Measurements from ENCODE around the gene VWC2. TPM values are rescaled to one million over a fixed set of nuclear protein-coding genes. Genes with fewer than 3 reads are reported as not detected.

The VWC2 gene
- total and polyA plus RNA-seq, 5 donors from 2014 or later: not detected

GRCh38 chr7:49803812-49804211 lies 30.4 kb downstream of the VWC2 start:
- Mint-ChIP-seq H3K4me3 (no peak overlapping the region), H3K4me1 (no peaks in the 10 kb centered on the region), H3K27me3 (no peaks in the 10 kb centered on the region), H3K9me3 (peaks cover 0 to 4% (median 0%) of the 10 kb centered on the region in 7 donors), H3K27ac (no peak overlapping the region), H3K36me3 (no peaks in the 10 kb centered on the region)
- no peaks in the 10 kb centered on the region for H3K36me3 ChIP-seq (ENCODE audit: control insufficient read depth, insufficient read depth, low read length)
- no peak for DNase-seq
- no peaks in the 10 kb centered on the region for H3K27me3 ChIP-seq (ENCODE audit: control insufficient read depth, insufficient read depth, low read length)
- no peak for ATAC-seq (ENCODE audit: low read depth in 2 of 2)
- H3K4me3 ChIP-seq (ENCODE audit: low read depth, low read length): no peak overlapping the region
- H3K4me1 ChIP-seq (ENCODE audit: control insufficient read depth, insufficient read depth, low read length, poor library complexity, severe bottlenecking): no peaks in the 10 kb centered on the region
- no peak overlapping the region for H3K27ac ChIP-seq (ENCODE audit: insufficient read depth, low read length, poor library complexity, severe bottlenecking)
- no peaks in the 10 kb centered on the region for H3K9me3 ChIP-seq (ENCODE audit: control insufficient read depth in 2 of 2, low read length in 2 of 2)

DNA sequence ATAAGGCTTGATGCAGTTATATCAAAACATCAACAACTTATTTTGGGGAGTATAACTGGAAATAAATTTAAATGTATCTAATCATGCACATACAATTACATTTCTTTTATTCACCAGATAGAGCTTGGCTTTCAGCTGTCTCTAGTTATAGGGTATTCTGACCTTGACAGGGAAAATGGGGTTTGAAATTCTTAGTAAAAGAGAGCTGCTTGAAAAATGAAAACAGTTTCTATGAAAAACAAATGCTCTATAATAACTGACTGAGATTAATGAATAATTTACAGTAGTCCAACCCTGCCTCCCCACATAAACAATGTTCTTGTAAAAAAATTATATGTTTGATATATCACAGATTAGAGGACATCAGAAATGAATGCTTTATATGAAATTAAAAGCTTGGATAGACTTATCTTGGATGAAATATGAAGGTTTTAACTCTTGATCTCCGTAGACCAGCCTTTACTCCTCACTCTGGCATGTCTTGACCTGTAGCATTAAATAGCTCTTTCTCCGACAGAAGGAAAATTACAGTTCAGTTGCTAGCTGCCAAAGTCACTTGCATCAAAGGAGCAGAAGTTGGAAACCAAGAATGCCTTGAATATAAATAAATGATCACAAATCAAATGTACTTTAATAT lies 32.1 kb downstream of the VWC2 start:
- Mint-ChIP-seq H3K4me3 (no peak overlapping the region), H3K36me3 (no peaks in the 10 kb centered on the region), H3K27ac (no peak overlapping the region), H3K9me3 (peaks cover 0 to 4% (median 0%) of the 10 kb centered on the region in 7 donors), H3K4me1 (no peaks in the 10 kb centered on the region), H3K27me3 (no peaks in the 10 kb centered on the region)
- Histone ChIP-seq H3K27me3 (ENCODE audit: control insufficient read depth, insufficient read depth, low read length) (no peaks in the 10 kb centered on the region), H3K36me3 (ENCODE audit: control insufficient read depth, insufficient read depth, low read length) (no peaks in the 10 kb centered on the region), H3K4me3 (ENCODE audit: low read depth, low read length) (no peak overlapping the region), H3K4me1 (ENCODE audit: control insufficient read depth, insufficient read depth, low read length, poor library complexity, severe bottlenecking) (no peaks in the 10 kb centered on the region), H3K27ac (ENCODE audit: insufficient read depth, low read length, poor library complexity, severe bottlenecking) (no peak overlapping the region), H3K9me3 (ENCODE audit: control insufficient read depth in 2 of 2, low read length in 2 of 2) (no peaks in the 10 kb centered on the region)
- no peak for ATAC-seq (ENCODE audit: low read depth in 2 of 2)
- no peak for DNase-seq

DNA sequence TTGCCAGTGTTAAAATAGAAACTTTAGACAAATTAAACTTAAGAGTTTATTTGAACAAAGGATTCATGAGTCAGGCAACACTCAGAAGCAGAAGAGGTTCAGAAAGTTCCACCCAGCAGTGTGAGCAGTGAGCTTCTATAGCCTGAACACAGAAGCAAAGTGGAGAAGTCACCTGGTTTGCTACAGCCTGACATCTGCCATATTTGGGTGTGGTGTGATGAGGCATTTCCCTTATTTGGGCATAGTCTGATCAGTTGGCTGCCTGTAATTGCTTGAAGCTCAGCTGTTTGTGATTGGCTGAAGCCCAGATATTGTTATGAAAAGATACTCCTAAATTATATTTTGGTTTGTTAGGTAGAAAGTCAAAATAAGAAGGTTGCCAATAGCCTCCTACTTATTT lies 39.1 kb downstream of the VWC2 start:
- DNase-seq (no peak), ATAC-seq (ENCODE audit: low read depth in 2 of 2) (no peak)
- Histone ChIP-seq H3K36me3 (ENCODE audit: control insufficient read depth, insufficient read depth, low read length) (no peaks in the 10 kb centered on the region), H3K9me3 (ENCODE audit: control insufficient read depth in 2 of 2, low read length in 2 of 2) (no peaks in the 10 kb centered on the region), H3K27ac (ENCODE audit: insufficient read depth, low read length, poor library complexity, severe bottlenecking) (no peak overlapping the region), H3K27me3 (ENCODE audit: control insufficient read depth, insufficient read depth, low read length) (no peaks in the 10 kb centered on the region), H3K4me3 (ENCODE audit: low read depth, low read length) (no peak overlapping the region), H3K4me1 (ENCODE audit: control insufficient read depth, insufficient read depth, low read length, poor library complexity, severe bottlenecking) (no peaks in the 10 kb centered on the region)
- no peaks in the 10 kb centered on the region for H3K36me3 Mint-ChIP-seq
- H3K4me3 Mint-ChIP-seq: no peak overlapping the region
- no peak overlapping the region for H3K27ac Mint-ChIP-seq
- no peaks in the 10 kb centered on the region for H3K27me3 Mint-ChIP-seq
- H3K9me3 Mint-ChIP-seq: peaks cover 0 to 1% (median 0%) of the 10 kb centered on the region in 7 donors
- no peaks in the 10 kb centered on the region for H3K4me1 Mint-ChIP-seq

DNA sequence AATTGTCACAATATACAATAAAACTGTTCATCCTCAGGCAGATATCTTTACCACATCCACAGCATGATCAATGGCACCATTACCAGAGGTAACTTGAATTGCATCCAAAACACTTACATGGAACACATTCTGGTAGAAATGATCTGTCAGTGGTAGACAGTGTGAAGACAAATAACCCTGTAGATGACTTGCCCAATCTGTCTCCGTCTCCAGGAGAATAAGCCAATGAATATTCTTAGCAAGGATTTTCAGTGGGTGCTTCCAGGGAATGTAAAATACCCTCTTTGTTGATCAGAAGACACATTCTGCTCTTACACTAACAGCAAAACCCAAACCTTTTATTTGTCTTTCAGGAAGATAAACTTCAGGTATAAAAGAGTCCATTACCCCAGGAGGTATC lies 43.8 kb downstream of the VWC2 start:
- DNase-seq (no peak), ATAC-seq (ENCODE audit: low read depth in 2 of 2) (no peak)
- H3K4me1 Mint-ChIP-seq: no peaks in the 10 kb centered on the region
- H3K36me3 Mint-ChIP-seq: no peaks in the 10 kb centered on the region
- Histone ChIP-seq H3K27me3 (ENCODE audit: control insufficient read depth, insufficient read depth, low read length) (no peaks in the 10 kb centered on the region), H3K9me3 (ENCODE audit: control insufficient read depth in 2 of 2, low read length in 2 of 2) (no peaks in the 10 kb centered on the region), H3K27ac (ENCODE audit: insufficient read depth, low read length, poor library complexity, severe bottlenecking) (no peak overlapping the region), H3K4me3 (ENCODE audit: low read depth, low read length) (no peak overlapping the region), H3K36me3 (ENCODE audit: control insufficient read depth, insufficient read depth, low read length) (no peaks in the 10 kb centered on the region), H3K4me1 (ENCODE audit: control insufficient read depth, insufficient read depth, low read length, poor library complexity, severe bottlenecking) (no peaks in the 10 kb centered on the region)
- H3K9me3 Mint-ChIP-seq: peaks cover 0 to 1% (median 0%) of the 10 kb centered on the region in 7 donors
- H3K27ac Mint-ChIP-seq: no peak overlapping the region
- H3K4me3 Mint-ChIP-seq: no peak overlapping the region
- H3K27me3 Mint-ChIP-seq: no peaks in the 10 kb centered on the region

DNA sequence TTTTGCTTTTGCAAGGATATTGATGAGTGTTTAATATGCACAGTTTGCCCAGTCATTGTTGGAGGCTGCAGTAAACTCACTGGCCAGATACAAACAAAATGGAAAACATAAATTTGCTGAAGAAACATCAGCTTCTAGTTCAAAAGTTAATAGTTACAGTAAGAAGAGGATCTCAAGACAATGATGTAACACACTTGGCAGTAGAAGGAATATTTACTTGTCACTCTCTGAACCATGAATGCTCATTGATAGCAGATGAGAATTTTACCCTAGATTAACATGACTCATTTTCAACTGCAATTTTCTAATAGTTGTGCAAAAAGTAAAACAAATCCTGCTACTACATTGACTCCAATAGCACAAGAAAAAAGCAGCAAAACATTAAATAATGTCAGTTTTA lies 47.7 kb downstream of the VWC2 start:
- Histone ChIP-seq H3K9me3 (ENCODE audit: control insufficient read depth in 2 of 2, low read length in 2 of 2) (no peaks in the 10 kb centered on the region), H3K4me1 (ENCODE audit: control insufficient read depth, insufficient read depth, low read length, poor library complexity, severe bottlenecking) (no peaks in the 10 kb centered on the region), H3K27me3 (ENCODE audit: control insufficient read depth, insufficient read depth, low read length) (no peaks in the 10 kb centered on the region), H3K27ac (ENCODE audit: insufficient read depth, low read length, poor library complexity, severe bottlenecking) (no peak overlapping the region), H3K36me3 (ENCODE audit: control insufficient read depth, insufficient read depth, low read length) (no peaks in the 10 kb centered on the region), H3K4me3 (ENCODE audit: low read depth, low read length) (no peak overlapping the region)
- H3K27me3 Mint-ChIP-seq: peaks cover 4% of the 10 kb centered on the region
- no peak for ATAC-seq (ENCODE audit: low read depth in 2 of 2)
- H3K4me1 Mint-ChIP-seq: no peaks in the 10 kb centered on the region
- H3K36me3 Mint-ChIP-seq: no peaks in the 10 kb centered on the region
- peaks cover 0 to 3% (median 0%) of the 10 kb centered on the region in 7 donors for H3K9me3 Mint-ChIP-seq
- DNase-seq: no peak
- no peak overlapping the region for H3K27ac Mint-ChIP-seq
- no peak overlapping the region for H3K4me3 Mint-ChIP-seq

DNA sequence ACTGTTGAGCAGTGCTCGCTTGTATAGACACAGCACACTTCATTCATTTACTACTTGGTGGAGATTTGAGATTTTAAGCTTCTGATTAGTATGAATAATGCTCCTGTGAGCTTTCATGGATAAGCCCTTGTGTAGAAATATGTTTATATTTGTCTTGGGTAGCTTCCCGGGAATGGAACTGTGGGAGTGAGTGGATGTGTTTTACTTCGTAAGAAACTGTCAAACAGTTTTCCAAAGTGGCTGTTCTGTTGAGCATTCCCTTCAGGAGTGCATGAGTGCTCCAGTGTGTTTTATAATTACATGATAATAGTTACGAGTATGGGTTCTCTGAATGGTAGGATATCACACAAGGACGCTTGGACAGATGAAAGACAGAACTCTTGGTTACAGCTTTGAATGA lies 49.4 kb downstream of the VWC2 start:
- H3K27ac Mint-ChIP-seq: no peak overlapping the region
- H3K27me3 Mint-ChIP-seq: peaks cover 4% of the 10 kb centered on the region
- no peaks in the 10 kb centered on the region for H3K36me3 Mint-ChIP-seq
- Histone ChIP-seq H3K9me3 (ENCODE audit: control insufficient read depth in 2 of 2, low read length in 2 of 2) (no peaks in the 10 kb centered on the region), H3K36me3 (ENCODE audit: control insufficient read depth, insufficient read depth, low read length) (no peaks in the 10 kb centered on the region), H3K27me3 (ENCODE audit: control insufficient read depth, insufficient read depth, low read length) (no peaks in the 10 kb centered on the region), H3K4me3 (ENCODE audit: low read depth, low read length) (no peak overlapping the region), H3K27ac (ENCODE audit: insufficient read depth, low read length, poor library complexity, severe bottlenecking) (no peak overlapping the region), H3K4me1 (ENCODE audit: control insufficient read depth, insufficient read depth, low read length, poor library complexity, severe bottlenecking) (no peaks in the 10 kb centered on the region)
- DNase-seq: no peak
- ATAC-seq (ENCODE audit: low read depth in 2 of 2): no peak
- no peaks in the 10 kb centered on the region for H3K4me1 Mint-ChIP-seq
- peaks cover 0 to 3% (median 0%) of the 10 kb centered on the region in 7 donors for H3K9me3 Mint-ChIP-seq
- H3K4me3 Mint-ChIP-seq: no peak overlapping the region

GRCh38 chr7:49823566-49823965 lies 50.1 kb downstream of the VWC2 start:
- Mint-ChIP-seq H3K4me3 (no peak overlapping the region), H3K27ac (no peak overlapping the region), H3K27me3 (peaks cover 4% of the 10 kb centered on the region), H3K4me1 (no peaks in the 10 kb centered on the region), H3K9me3 (peaks cover 0 to 3% (median 0%) of the 10 kb centered on the region in 7 donors), H3K36me3 (no peaks in the 10 kb centered on the region)
- H3K9me3 ChIP-seq (ENCODE audit: control insufficient read depth in 2 of 2, low read length in 2 of 2): no peaks in the 10 kb centered on the region
- H3K27ac ChIP-seq (ENCODE audit: insufficient read depth, low read length, poor library complexity, severe bottlenecking): no peak overlapping the region
- no peak overlapping the region for H3K4me3 ChIP-seq (ENCODE audit: low read depth, low read length)
- H3K36me3 ChIP-seq (ENCODE audit: control insufficient read depth, insufficient read depth, low read length): no peaks in the 10 kb centered on the region
- ATAC-seq (ENCODE audit: low read depth in 2 of 2) (no peak), DNase-seq (no peak)
- H3K27me3 ChIP-seq (ENCODE audit: control insufficient read depth, insufficient read depth, low read length): no peaks in the 10 kb centered on the region
- no peaks in the 10 kb centered on the region for H3K4me1 ChIP-seq (ENCODE audit: control insufficient read depth, insufficient read depth, low read length, poor library complexity, severe bottlenecking)

DNA sequence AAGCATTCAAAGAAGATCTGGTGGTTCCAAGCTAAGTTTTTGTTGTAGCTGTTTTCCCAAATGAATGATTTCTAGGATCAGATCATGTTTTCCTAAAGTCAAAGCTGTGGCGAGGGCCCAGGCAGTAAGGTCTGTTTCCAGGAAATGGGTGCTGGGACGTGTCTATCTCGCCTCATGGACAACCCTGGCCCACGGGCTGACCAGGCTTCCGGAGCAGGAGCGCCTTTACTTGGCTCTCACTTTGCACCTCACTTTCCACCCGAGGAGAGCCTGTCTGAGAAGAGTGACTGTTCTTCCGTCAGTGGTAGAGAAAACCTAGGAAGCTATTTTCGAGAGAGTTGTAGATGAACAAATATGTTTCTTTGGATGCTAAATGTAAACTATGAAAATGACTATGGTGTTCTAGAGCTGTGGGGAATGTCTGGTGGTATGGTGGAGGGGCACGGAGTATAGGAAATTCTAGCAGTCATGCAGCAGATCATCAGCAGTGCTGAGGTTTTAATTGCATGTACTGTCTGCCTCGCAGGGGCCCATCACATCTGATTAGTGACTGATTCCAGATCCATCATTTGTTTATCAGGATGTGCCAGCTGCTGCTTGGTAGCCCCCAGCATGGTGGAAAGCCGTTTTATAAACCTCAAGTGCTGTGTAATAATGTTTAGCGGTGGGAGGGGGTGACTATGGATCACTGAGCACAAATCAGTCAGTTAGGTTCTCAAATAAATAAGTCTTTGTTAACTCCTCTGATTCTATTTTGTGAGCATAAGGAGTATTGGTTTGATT lies 66.6 kb downstream of the VWC2 start:
- Histone ChIP-seq H3K27me3 (ENCODE audit: control insufficient read depth, insufficient read depth, low read length) (no peaks in the 10 kb centered on the region), H3K36me3 (ENCODE audit: control insufficient read depth, insufficient read depth, low read length) (no peaks in the 10 kb centered on the region), H3K27ac (ENCODE audit: insufficient read depth, low read length, poor library complexity, severe bottlenecking) (no peak overlapping the region), H3K4me1 (ENCODE audit: control insufficient read depth, insufficient read depth, low read length, poor library complexity, severe bottlenecking) (no peaks in the 10 kb centered on the region), H3K4me3 (ENCODE audit: low read depth, low read length) (no peak overlapping the region), H3K9me3 (ENCODE audit: control insufficient read depth in 2 of 2, low read length in 2 of 2) (no peaks in the 10 kb centered on the region)
- Mint-ChIP-seq H3K9me3 (peaks cover 0 to 4% (median 0%) of the 10 kb centered on the region in 7 donors), H3K4me1 (no peaks in the 10 kb centered on the region), H3K27ac (no peak overlapping the region), H3K4me3 (no peak overlapping the region), H3K36me3 (no peaks in the 10 kb centered on the region), H3K27me3 (no peaks in the 10 kb centered on the region)
- ATAC-seq (ENCODE audit: low read depth in 2 of 2) (no peak), DNase-seq (no peak)
